ENCODE measurements around the gene BBOF1.

DNA sequence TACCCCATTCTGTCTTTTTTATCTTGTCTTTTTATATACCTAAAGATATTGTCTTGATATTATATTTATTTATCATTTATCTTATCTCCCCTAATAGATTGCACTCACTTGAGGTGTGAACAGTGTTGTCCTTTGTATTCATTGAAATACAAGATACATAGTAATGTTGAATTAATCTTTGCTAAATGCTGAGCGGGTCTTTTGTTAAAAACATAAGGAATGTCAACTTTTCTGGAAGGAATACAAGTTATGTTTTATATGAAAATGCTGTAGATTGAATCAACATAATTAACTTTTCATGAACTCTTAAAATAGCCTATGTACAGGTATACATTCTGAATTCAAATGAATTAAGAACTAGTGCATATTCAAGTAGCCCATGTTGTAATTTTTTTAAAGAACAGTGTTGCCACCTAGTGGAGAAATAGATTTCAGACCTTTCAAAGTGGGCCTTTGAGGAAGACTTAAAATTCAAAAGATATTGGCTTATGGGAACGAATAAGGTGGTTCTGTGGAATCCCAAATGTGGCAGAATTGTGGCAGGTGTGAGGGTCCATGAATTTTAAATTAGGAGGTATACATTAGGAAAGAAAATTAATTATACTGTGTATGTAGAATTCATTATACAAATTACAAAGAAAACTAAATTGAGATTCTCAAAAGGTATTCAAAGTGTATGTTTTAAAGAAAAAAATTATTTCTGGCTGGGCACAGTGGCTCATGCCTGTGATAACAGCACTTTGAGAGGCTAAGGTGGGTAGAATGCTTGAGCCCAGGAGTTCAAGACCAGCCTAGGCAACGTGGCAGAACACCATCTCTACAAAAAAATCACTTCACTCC, 19.1 kb downstream of the BBOF1 start:
- TF ChIP-seq, protein P1, sequence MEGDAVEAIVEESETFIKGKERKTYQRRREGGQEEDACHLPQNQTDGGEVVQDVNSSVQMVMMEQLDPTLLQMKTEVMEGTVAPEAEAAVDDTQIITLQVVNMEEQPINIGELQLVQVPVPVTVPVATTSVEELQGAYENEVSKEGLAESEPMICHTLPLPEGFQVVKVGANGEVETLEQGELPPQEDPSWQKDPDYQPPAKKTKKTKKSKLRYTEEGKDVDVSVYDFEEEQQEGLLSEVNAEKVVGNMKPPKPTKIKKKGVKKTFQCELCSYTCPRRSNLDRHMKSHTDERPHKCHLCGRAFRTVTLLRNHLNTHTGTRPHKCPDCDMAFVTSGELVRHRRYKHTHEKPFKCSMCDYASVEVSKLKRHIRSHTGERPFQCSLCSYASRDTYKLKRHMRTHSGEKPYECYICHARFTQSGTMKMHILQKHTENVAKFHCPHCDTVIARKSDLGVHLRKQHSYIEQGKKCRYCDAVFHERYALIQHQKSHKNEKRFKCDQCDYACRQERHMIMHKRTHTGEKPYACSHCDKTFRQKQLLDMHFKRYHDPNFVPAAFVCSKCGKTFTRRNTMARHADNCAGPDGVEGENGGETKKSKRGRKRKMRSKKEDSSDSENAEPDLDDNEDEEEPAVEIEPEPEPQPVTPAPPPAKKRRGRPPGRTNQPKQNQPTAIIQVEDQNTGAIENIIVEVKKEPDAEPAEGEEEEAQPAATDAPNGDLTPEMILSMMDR (IDR thresholded peaks at IDR 0.05): peak; percentile 54 to 71 (median 63)
- no peak for TF ChIP-seq POLR2AphosphoS5 (IDR thresholded peaks at IDR 0.05)
- TF ChIP-seq EP300 (IDR thresholded peaks at IDR 0.05): no peak
- no peak for TF ChIP-seq POLR2A (IDR thresholded peaks at IDR 0.05; ENCODE audit: low read depth)
